Measurements from ENCODE around the gene ATPAF1. TPM values are rescaled to one million over a fixed set of nuclear protein-coding genes. Genes with fewer than 3 reads are reported as not detected.

The ATPAF1 gene
- total RNA-seq, 2 experiments from 2014 or later, result 49.0 to 50.6 TPM

DNA sequence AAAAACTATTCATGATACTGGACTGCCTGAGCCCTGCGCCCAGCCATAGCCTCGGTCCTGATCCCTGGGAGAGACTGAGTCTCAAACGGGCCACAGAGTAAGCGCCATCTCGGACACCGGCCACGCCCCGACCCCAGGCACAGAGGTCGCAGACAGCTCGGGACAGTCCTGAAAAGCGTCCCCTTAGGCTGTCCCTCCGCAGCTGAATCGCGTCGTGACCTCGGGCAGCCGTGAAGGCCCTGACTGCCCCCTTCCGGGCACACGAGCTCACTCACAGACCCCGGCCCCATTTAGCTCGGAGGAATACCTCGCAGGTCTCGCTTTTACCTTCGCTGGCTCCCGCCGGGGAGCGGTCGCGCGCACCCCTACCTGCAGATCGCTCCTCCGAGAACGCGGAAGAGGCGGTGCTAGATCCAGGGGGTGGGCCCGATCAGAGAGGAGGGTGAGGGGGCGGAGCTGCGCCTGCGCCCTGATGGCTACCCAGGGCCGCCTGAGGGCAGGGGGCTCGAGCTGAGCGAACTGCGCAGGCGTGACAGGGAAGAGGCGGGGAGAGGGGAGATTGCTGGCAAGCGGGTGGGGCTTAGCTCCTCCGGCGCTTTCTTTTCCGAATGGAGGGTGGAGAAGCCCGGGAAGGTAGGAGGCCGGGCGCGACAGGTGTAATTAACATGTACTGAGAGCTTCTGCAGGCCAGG, 64.2 kb downstream of the ATPAF1 start, which contains the start of gene MKNK1:
TSS of gene MKNK1 (minus strand) at position 411 of the 692 bp plus-strand sequence. CDS start 20,941 bp downstream, outside the sequence.
- H3K27ac Mint-ChIP-seq, result peak within 1 kb of the TSS; percentile 90
- H3K9me3 Mint-ChIP-seq, result no peaks in the 10 kb centered on the region
- no peaks in the 10 kb centered on the region for H3K27me3 Mint-ChIP-seq
- peaks cover 39% of the 10 kb centered on the region for H3K36me3 Mint-ChIP-seq (ENCODE audit: low read depth)
- ChIA-PET CTCF (interaction anchor here (0.6 to 4.9 kb wide), 15 partner anchors 10 to 332 kb away, joined by 3 to 25 read pairs (median 4); partner anchors contain the start of gene MOB3C), POLR2A (interaction anchor here (0.6 to 1.2 kb wide), 6 partner anchors 12 to 263 kb away, joined by 3 to 10 read pairs (median 4); partner anchors contain the start of gene MOB3C)
- H3K4me3 Mint-ChIP-seq, result peak within 1 kb of the TSS; percentile 89
- H3K4me1 Mint-ChIP-seq, result peaks cover 71% of the 10 kb centered on the region
- peak; percentile 98 for DNase-seq

DNA sequence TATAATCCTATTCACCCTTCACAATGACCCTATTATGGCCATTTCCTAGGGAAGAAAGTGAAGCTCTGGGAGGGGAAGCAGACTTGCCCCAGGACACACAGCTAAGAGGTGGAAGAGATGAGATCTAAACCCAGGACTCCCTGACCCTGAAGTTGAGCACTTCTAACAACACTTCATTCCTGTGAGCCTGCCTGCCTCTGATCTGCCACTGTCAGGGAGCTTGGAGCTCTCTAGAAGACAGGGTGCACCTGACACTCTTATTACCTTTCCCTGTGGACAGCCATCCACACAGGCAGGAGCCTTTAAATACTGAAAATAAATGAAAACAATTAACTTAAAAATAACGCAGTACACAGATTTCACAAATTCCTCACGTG, 64.7 kb downstream of the ATPAF1 start:
- POLR2A ChIA-PET, result interaction anchor here (1.2 kb wide), 1 partner anchor 13 kb away, joined by 10 read pairs; the partner anchor contains the start of gene MOB3C
- H3K4me3 Mint-ChIP-seq, result peak overlapping the region; percentile 89
- no peak for DNase-seq
- peak overlapping the region; percentile 90 for H3K27ac Mint-ChIP-seq
- H3K36me3 Mint-ChIP-seq (ENCODE audit: low read depth), result peaks cover 34% of the 10 kb centered on the region
- no peaks in the 10 kb centered on the region for H3K27me3 Mint-ChIP-seq
- H3K4me1 Mint-ChIP-seq, result peaks cover 74% of the 10 kb centered on the region
- H3K9me3 Mint-ChIP-seq, result no peaks in the 10 kb centered on the region
- CTCF ChIA-PET, result interaction anchor here (0.5 to 4.9 kb wide), 9 partner anchors 9 to 257 kb away, joined by 3 to 25 read pairs (median 5); partner anchors contain the start of gene MOB3C

DNA sequence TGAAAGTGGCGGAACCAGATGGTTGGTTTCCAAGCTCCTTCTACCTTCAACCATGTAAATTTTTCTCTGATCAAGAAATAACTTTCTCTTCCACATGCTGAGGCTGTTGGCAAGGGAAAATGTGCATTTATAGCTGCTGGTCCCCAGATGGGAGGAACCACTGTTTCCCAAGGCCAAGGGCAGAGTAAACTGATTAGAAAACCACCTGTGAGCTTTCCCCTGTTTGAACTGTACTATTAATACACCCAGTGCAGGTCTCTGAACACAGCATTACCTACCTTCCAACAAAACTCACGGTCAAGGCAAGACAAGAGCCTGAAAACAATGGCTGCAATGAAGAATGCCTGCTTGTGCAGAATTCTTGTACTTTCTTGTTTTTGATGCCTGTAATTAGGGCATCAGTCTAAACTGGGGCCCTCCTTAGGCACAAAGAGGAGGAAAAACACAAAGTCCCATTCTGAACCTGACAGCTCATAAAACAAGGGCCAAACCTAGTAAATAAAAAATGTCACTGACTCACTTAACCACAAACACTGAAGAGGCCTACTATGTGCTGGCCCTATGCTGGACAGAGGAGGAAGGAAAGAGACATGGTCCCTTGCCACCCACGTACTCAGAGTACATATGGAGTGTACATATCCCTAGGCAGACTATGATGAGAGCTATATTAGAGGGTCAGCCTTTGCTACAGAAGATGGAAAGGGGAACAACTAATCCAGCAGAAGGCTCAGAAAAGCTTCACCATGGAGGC, 66.7 kb downstream of the ATPAF1 start:
- peaks cover 33% of the 10 kb centered on the region for H3K36me3 Mint-ChIP-seq (ENCODE audit: low read depth)
- POLR2A ChIA-PET, result interaction anchor here (0.6 kb wide), 1 partner anchor 105 kb away, joined by 3 read pairs; no protein-coding TSS in a partner anchor
- no peak overlapping the region for H3K4me3 Mint-ChIP-seq
- no peaks in the 10 kb centered on the region for H3K27me3 Mint-ChIP-seq
- peaks cover 79% of the 10 kb centered on the region for H3K4me1 Mint-ChIP-seq
- H3K27ac Mint-ChIP-seq, result no peak overlapping the region
- CTCF ChIA-PET, result interaction anchor here (0.7 to 4.9 kb wide), 3 partner anchors 12 to 71 kb away, joined by 3 to 25 read pairs (median 3); no protein-coding TSS in a partner anchor
- no peak for DNase-seq
- no peaks in the 10 kb centered on the region for H3K9me3 Mint-ChIP-seq

DNA sequence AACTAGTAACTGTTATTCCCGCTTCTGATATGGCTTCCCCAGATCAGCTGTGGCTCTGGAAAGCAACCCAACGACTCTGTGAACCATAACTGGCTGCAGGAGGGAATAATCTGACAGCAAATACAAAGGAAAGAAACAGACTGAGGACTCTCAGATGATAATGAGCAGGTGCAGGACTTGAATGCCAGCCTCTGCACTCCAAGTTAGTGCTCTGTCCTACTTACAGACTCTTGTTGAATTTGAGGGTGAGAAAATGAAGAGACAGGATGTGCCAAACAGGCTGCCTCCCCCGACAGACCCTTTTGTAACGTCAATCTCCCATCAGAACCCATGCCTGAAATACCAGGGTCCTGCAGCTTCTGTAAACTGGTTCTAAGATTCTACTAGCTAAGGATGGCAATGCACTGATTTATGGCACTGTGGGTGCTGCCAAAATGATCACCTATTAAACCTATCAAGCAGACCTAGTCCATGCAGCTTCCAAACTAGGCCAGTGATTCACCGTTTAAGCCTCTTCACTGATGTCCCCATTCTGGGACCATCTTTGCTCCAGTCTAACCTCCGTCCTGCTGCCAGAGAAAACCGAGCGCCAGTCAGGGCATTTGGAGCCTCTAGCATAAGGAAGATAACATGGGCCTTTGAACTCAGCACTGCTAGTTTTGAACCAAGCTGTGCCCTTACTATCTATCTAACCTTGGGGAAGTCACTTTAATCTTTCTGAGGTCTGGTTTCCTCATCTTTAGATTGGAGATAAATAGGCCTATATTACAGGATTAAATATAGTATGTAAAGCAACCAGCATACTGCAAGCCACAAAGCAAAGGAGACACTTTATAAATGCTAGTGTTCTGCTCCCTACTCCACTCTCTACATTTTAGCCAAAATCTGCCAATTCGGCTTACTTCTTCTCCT, 68.8 kb downstream of the ATPAF1 start:
- ChIA-PET POLR2A (no interaction called here), CTCF (interaction anchor here (0.6 to 1.3 kb wide), 4 partner anchors 17 to 156 kb away, joined by 3 to 6 read pairs (median 4); partner anchors contain the start of gene MOB3C)
- no peak for DNase-seq
- Mint-ChIP-seq H3K4me3 (no peak overlapping the region), H3K9me3 (no peaks in the 10 kb centered on the region), H3K27me3 (no peaks in the 10 kb centered on the region), H3K36me3 (ENCODE audit: low read depth) (peaks cover 32% of the 10 kb centered on the region), H3K4me1 (peaks cover 79% of the 10 kb centered on the region), H3K27ac (peak overlapping the region; percentile 48)

DNA sequence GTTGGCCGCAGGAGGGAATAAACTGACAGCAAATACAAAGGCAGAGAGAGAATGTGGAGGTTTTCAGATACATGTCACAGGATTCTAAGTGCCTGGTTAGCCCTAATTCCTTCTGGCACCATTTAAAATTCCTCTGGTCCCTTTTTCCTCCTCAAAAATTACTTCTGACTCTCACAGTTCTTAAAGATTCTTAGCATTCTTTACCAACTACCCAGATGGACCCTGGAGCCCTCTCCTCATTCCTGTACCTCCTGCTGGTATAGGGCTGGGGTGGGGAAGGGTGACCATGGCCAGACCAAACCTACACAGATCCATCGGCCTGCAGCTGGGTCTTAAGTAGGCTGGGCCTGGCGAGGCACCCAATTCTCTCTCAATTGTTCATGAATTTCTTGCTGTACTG, 71.3 kb downstream of the ATPAF1 start:
- no peaks in the 10 kb centered on the region for H3K27me3 Mint-ChIP-seq
- H3K9me3 Mint-ChIP-seq, result no peaks in the 10 kb centered on the region
- peaks cover 75% of the 10 kb centered on the region for H3K4me1 Mint-ChIP-seq
- no peak overlapping the region for H3K27ac Mint-ChIP-seq
- POLR2A ChIA-PET, result no interaction called here
- DNase-seq, result no peak
- CTCF ChIA-PET, result interaction anchor here (1.3 kb wide), 1 partner anchor 20 kb away, joined by 3 read pairs; no protein-coding TSS in a partner anchor
- H3K36me3 Mint-ChIP-seq (ENCODE audit: low read depth), result peaks cover 48% of the 10 kb centered on the region
- no peak overlapping the region for H3K4me3 Mint-ChIP-seq

DNA sequence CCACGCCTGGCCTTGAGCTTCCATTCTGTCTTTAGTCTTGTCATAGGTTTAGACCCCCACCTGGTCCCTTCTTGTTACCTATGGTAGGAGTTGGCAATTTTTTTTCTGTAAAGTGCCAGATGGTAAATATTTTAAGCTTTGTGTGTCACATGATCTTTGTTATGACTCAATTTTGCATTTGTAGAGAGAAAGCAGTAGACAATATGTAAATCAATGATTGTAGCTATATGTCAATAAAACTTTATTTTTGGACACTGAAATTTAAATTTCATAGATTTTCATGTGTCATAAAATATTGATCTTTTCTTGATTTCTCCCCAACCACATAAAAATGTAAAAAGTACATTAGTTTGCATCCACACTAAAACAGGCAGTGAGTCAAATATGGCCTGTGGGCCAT, 72.1 kb downstream of the ATPAF1 start:
- peaks cover 74% of the 10 kb centered on the region for H3K4me1 Mint-ChIP-seq
- ChIA-PET POLR2A (no interaction called here), CTCF (interaction anchor here (1.3 to 2.2 kb wide), 3 partner anchors 13 to 138 kb away, joined by 3 to 12 read pairs (median 3); no protein-coding TSS in a partner anchor)
- H3K9me3 Mint-ChIP-seq, result no peaks in the 10 kb centered on the region
- H3K27ac Mint-ChIP-seq, result no peak overlapping the region
- no peak for DNase-seq
- no peak overlapping the region for H3K4me3 Mint-ChIP-seq
- no peaks in the 10 kb centered on the region for H3K27me3 Mint-ChIP-seq
- peaks cover 48% of the 10 kb centered on the region for H3K36me3 Mint-ChIP-seq (ENCODE audit: low read depth)

DNA sequence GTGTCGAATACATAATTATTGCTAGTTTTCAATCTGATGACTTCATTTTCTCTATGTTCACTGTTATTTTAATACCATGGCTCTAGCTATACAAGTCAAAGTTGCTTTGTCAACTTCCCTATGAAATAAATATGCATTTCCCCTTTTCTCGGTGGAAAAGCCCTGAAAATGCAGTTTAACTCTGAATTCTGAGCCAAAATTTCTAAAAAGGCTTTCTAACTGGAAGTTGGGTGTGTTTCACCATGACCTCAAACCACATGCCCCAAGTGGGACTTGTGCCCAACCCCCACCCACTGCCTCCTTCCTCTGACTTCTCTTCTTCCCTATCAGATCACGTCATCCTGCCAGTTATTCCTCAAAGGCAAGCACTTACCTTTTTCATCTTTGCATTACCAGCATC, 73.0 kb downstream of the ATPAF1 start:
- DNase-seq, result peak; percentile 34
- Mint-ChIP-seq H3K36me3 (ENCODE audit: low read depth) (peaks cover 55% of the 10 kb centered on the region), H3K9me3 (no peaks in the 10 kb centered on the region), H3K4me1 (peaks cover 70% of the 10 kb centered on the region), H3K4me3 (peak overlapping the region; percentile 9), H3K27ac (peak overlapping the region; percentile 21), H3K27me3 (no peaks in the 10 kb centered on the region)
- ChIA-PET CTCF (interaction anchor here (1.3 to 3.0 kb wide), 4 partner anchors 8 to 137 kb away, joined by 3 to 13 read pairs (median 8); partner anchors contain the start of gene MKNK1), POLR2A (no interaction called here)

DNA sequence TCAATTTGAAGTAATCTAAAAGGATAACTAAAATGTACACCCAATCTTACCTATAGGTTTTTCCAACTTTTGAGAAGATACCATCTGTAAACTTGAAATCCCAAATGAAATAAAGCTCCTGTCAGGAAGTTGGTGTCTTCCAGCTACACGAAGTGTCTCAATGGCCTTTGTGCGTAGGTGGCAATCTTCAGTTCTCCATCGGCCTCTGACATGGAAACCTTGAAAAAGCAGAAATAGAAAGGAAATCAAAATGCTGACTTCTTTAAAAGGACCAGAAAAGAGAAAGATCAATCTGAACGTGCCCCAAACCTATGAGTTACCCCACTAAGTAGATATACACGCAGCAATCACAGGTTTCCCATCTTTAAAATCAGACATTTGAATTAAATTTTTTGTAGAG, 74.1 kb downstream of the ATPAF1 start:
- H3K27ac Mint-ChIP-seq, result peak overlapping the region; percentile 16
- DNase-seq, result no peak
- H3K9me3 Mint-ChIP-seq, result peaks cover 5% of the 10 kb centered on the region
- no peak overlapping the region for H3K4me3 Mint-ChIP-seq
- H3K27me3 Mint-ChIP-seq, result no peaks in the 10 kb centered on the region
- POLR2A ChIA-PET, result interaction anchor here (0.6 kb wide), 1 partner anchor 1854 kb away, joined by 3 read pairs; no protein-coding TSS in a partner anchor
- H3K4me1 Mint-ChIP-seq, result peaks cover 61% of the 10 kb centered on the region
- peaks cover 66% of the 10 kb centered on the region for H3K36me3 Mint-ChIP-seq (ENCODE audit: low read depth)
- CTCF ChIA-PET, result interaction anchor here (0.8 to 3.0 kb wide), 3 partner anchors 9 to 66 kb away, joined by 4 to 13 read pairs (median 5); partner anchors contain the start of gene MKNK1

DNA sequence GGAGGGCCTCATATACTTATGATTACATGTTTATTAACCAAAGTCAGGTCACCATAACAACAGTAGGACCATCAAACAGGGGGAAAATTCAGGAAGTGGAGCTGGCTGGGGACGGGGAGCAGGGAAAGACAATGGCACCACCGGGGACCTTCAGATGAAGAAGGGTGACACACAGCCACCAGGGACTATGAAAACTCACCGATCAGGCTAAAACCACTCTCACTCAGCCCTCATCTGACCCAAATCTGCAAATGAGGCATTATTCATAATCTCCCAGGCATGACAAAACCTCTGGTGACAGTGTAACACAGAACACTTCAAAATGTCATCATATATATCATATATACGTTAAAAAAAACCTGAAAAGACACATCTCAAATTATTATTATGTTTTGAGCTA, 75.3 kb downstream of the ATPAF1 start:
- Mint-ChIP-seq H3K36me3 (ENCODE audit: low read depth) (peaks cover 69% of the 10 kb centered on the region), H3K9me3 (peaks cover 8% of the 10 kb centered on the region), H3K4me1 (peaks cover 53% of the 10 kb centered on the region), H3K27me3 (no peaks in the 10 kb centered on the region), H3K27ac (peak overlapping the region; percentile 33), H3K4me3 (no peak overlapping the region)
- DNase-seq, result no peak
- ChIA-PET POLR2A (no interaction called here), CTCF (interaction anchor here (3.0 kb wide), 1 partner anchor 11 kb away, joined by 13 read pairs; the partner anchor contains the start of gene MKNK1)

DNA sequence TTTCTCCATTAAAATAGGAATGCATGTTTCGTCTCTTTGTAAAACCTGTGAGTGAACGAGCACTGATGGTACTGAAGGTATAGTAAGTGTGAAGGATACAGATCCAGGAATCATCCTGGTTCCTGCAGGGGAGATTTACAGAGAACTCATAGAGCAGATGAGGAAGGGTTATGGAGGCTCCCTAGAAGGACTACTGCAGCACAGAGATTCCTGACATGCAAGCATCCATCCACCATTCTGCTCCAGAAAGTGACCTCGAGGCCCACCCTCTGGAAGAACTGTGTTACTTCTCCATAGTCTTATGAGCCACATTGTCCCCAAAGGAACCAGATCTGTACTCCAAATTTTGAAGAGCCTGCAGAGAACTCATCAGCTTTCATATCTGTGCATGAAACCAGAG, 78.6 kb downstream of the ATPAF1 start:
- Mint-ChIP-seq H3K9me3 (peaks cover 8% of the 10 kb centered on the region), H3K27me3 (no peaks in the 10 kb centered on the region), H3K36me3 (ENCODE audit: low read depth) (peaks cover 66% of the 10 kb centered on the region), H3K27ac (no peak overlapping the region), H3K4me1 (peaks cover 29% of the 10 kb centered on the region), H3K4me3 (no peak overlapping the region)
- ChIA-PET CTCF (interaction anchor here (2.8 to 3.5 kb wide), 2 partner anchors 8 to 13 kb away, joined by 16 to 25 read pairs; partner anchors contain the start of gene MKNK1), POLR2A (no interaction called here)
- DNase-seq, result no peak

DNA sequence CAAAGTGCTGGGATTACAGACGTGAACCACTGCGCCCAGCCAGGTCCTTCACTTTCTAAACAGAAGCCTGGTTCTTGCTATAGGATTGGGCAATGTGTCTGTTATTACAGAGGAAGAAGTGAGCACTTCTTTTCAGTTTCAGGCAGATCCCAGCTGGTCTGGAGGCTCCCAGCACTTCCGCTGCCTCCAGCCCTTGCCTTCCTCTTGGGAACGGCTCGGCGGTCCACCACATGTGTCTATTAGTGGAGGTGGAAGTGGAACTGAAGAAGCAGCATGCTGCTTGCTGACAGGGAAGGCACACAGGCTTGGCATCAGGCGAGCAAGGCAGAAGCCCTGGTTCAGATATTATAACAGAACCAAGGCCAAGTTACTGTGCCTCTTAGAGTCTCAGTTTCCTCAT, 81.1 kb downstream of the ATPAF1 start:
- ChIA-PET CTCF (no interaction called here), POLR2A (no interaction called here)
- no peak overlapping the region for H3K27ac Mint-ChIP-seq
- peaks cover 33% of the 10 kb centered on the region for H3K4me1 Mint-ChIP-seq
- H3K27me3 Mint-ChIP-seq, result no peaks in the 10 kb centered on the region
- H3K9me3 Mint-ChIP-seq, result peaks cover 8% of the 10 kb centered on the region
- no peak for DNase-seq
- peaks cover 67% of the 10 kb centered on the region for H3K36me3 Mint-ChIP-seq (ENCODE audit: low read depth)
- no peak overlapping the region for H3K4me3 Mint-ChIP-seq

Data from activated CD4-positive, alpha-beta T cell treated with anti-CD3 and anti-CD28 coated beads, Interleukin-2, amount 10 ng/mL, durations not matched to agents 7 days and 5 days (primary cell).